ENCODE data around the gene CELF2.

CELF2 gene

GRCh38 chr10:11146402-11147171 is 128.9 kb downstream of the CELF2 start:
- TF ChIP-seq ZNF8 (CRISPR knock-in tag; IDR thresholded peaks at IDR 0.05) (no peak), ISL1 (CRISPR knock-in tag; IDR thresholded peaks at IDR 0.05) (0 out of 2 replicates have a peak, but pooled peaks have one; percentile 7)
- no peak for ATAC-seq

- ATAC-seq, result no peak
- no peak for TF ChIP-seq ZFP30 (CRISPR knock-in tag; IDR thresholded peaks at IDR 0.05)
- TF ChIP-seq BACH2 (CRISPR knock-in tag; IDR thresholded peaks at IDR 0.05; ENCODE audit: borderline replicate concordance), result no peak
- no peak for TF ChIP-seq OSR1 (CRISPR knock-in tag; IDR thresholded peaks at IDR 0.05)
- no peak for TF ChIP-seq TOX (CRISPR knock-in tag; IDR thresholded peaks at IDR 0.05; ENCODE audit: borderline replicate concordance)
- TF ChIP-seq PATZ1 (CRISPR knock-in tag; IDR thresholded peaks at IDR 0.05; ENCODE audit: borderline replicate concordance), result no peak
- no peak for TF ChIP-seq POU6F1 (CRISPR knock-in tag; IDR thresholded peaks at IDR 0.05; ENCODE audit: borderline replicate concordance, low read depth)
- no peak for TF ChIP-seq ZNF70 (CRISPR knock-in tag; IDR thresholded peaks at IDR 0.05)
- no peak for TF ChIP-seq GLIS3 (CRISPR knock-in tag; IDR thresholded peaks at IDR 0.05)
- no peak for TF ChIP-seq SNAI2 (CRISPR knock-in tag; IDR thresholded peaks at IDR 0.05)
- no peak for TF ChIP-seq CREB5 (CRISPR knock-in tag; IDR thresholded peaks at IDR 0.05; ENCODE audit: low read depth)
- no peak for TF ChIP-seq PPARA (CRISPR knock-in tag; IDR thresholded peaks at IDR 0.05; ENCODE audit: borderline replicate concordance)
- TF ChIP-seq TCF4 (CRISPR knock-in tag; IDR thresholded peaks at IDR 0.05; ENCODE audit: borderline replicate concordance), result no peak
- no peak for TF ChIP-seq RARB (CRISPR knock-in tag; IDR thresholded peaks at IDR 0.05)
- no peak for TF ChIP-seq CSDC2 (CRISPR knock-in tag; IDR thresholded peaks at IDR 0.05)
- TF ChIP-seq ISL1 (CRISPR knock-in tag; IDR thresholded peaks at IDR 0.05), result no peak
- no peak for TF ChIP-seq TSHZ2 (CRISPR knock-in tag; IDR thresholded peaks at IDR 0.05)
- no peak for TF ChIP-seq ZC3H10 (CRISPR knock-in tag; IDR thresholded peaks at IDR 0.05)
Measured at GRCh38 chr10:11147722-11148121, 130.1 kb downstream of the CELF2 start.

GRCh38 chr10:11148142-11149028 is 130.7 kb downstream of the CELF2 start:
- TF ChIP-seq PPARA (CRISPR knock-in tag; IDR thresholded peaks at IDR 0.05; ENCODE audit: borderline replicate concordance), result no peak
- peak; percentile 23; the same call in 1 of the 2 replicates for TF ChIP-seq CREB5 (CRISPR knock-in tag; IDR thresholded peaks at IDR 0.05; ENCODE audit: low read depth)
- peak; percentile 67 for TF ChIP-seq ISL1 (CRISPR knock-in tag; IDR thresholded peaks at IDR 0.05)
- ATAC-seq, result no peak

Data from SK-N-SH treated with all-trans-retinoic acid at 6 μM for 48 hours (cell line).